Globus pallidus (tissue), 1 donor: ENCODE results near the gene RASA4B.
"Not testable (repeated sequence)": the region's sequence is repeated elsewhere in the genome, so short reads cannot be mapped to it uniquely, and the experiment has no call there.

Source experiments
- DNase-seq: peaks from one replicate; pipeline ENCODE4 v3.0.0-alpha.2; 2015; ENCODE audit warnings: low spot score

RASA4B gene

DNA sequence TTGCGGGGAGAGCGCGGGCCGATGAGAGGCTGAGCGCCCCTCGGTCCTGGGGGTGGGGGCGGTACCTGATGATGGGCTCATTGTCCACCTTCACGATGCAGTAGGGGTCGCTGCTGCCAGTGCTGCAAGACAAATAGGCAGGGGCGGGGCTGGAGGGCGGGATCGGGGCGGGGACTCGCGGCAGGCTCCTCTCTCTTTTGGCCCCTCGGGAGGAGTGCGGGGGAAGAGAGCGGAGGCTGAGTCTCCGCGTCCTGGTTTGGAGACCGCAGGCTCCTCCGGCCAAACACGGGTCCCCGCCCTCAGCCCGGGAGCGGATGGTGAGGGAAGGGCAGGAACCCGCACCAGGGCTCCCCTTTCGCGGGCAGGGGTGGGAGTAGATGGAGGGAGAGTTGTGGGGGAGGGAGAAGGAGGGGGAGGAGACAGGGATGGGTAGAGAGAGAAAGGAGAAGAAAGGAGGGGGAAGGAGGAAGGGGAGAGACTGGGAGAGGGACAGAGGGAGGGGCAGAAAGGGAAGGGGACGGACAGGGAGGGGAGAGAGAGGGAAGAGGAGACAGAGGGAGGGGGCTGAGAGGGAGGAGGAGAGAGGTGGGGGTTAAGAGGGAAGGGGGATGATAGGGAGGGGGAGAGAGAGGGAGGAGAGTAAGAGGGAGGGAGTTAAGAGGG, 5.6 kb downstream of the RASA4B start:
- DNase-seq = not testable (repeated sequence)

DNA sequence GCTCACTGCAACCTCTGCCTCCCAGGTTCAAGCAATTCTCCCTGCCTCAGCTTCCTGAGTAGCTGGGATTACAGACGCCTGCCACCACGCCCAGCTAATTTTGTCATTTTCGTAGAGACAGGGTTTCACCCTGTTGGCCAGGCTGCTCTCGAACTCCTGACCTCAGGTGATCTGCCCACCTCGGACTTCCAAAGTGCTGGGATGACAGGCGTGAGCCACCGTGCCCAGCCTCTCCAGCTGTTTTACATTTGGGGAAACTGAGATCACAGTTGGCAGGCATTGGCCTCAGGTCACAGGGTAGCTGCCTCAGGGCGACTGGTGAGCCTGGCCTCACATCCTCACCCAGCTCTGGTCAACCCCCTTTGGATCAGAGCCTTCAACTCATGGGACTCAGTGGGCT, 7.0 kb downstream of the RASA4B start:
- DNase-seq = not testable (repeated sequence)

DNA sequence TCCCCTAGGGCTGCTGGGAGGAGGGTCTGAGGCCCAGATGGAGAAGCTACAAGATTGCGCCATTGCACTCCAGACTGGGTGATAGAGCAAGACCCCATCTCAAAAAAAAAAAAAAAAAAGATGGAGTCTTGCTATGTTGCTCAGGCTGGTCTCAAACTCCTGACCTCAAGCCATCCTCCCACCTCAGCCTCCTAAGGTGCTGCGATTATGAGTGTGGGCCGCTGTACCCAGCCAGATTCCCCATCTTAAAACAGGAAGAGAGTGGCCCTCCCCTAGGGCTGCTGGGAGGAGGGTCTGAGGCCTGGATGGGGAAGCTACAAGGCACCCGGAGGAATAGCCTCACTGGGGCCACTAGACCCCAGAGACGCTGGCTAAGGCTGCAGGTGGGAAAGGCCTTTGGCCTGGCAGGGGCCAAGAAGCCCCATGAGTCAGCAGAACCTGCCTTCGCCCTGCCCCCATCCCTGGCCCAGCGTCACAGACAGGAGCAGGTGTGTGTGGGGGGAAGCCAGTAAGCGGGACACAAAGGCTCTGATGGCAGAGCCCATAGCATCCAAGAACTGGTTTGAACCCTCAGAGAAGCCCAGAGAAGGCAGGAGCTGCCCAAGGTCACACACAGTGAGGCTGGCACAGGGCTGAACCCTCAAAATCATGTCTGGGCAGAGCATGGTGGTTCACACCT, 10.0 kb downstream of the RASA4B start:
- not testable (repeated sequence) for DNase-seq

DNA sequence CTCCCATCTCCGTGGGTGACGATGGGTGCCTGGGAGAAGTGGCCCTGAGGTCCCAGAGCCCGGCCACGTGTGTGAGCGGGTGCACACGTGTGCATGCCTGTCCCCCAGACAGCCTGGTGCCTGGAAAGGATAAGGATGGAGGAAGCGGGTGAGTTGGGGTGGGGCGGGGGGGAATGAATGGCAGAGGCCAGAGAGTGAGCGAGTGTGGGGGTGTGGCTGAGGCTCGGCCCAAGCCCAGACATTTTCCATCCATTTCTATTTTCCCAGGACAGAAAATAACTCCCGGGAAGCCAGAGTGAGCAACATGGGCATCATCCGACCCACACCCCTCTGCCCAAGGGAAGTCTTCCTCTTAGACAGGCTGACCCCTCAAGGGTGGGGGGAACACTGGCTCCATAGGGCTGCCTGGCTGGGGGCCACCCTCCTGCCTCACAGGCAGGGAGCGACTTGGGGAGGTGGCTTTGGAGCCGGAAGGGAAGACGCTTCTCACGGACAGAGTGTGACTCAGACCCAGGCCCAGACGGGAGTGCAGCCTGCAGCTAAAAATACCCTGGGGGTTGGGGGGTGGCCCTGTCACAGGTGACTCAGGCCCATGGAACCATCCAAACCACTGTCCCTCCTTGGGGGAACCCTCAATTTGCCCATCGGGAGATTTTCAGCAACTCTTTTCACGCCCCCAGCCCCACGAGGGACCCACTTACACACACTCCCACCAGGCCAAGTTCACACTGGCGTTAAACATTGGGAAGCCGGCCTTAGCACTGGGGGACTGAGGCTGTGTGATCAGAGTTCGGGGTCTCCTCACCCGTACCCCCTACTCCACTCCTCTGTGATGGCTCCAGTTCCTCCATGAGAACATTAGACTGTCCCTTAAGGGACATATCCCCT, 12.0 kb downstream of the RASA4B start:
- DNase-seq = not testable (repeated sequence)

DNA sequence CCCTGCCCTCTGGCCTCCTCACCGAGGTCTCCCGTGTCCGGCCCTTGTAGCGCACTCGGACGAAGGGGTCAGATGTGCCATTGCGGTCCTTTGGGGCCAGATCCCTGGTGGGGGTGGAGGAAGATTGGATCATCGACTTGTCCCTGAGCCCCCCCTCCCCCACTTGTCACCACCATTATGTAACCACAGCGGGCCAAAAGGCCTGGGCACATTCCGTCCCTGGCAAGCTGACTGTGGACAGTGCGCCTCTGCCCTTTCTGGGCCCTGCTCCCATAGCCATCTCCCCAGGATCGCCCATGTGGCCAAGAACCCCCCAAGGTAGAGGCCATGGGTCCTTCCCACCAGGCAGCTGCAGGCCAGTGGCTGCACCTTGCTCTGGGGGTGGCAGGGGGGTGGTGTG, 14.4 kb downstream of the RASA4B start:
- DNase-seq = not testable (repeated sequence)

DNA sequence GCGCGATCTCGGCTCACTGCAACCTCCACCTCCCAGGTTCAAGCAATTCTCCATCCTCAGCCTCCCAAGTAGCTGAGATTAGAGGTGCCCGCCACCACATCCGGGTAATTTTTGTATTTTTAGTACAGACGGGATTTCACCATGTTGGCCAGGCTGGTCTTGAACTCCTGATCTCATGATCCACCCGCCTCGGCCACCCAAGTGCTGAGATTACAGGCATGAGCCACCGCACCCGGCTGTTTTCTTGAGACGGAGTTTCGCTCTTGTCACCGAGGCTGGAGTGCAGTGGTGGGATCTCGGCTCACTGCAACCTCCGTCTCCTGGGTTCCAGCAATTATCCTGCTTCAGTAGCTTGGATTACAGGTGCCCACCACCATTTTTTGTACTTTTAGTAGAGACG, 19.3 kb downstream of the RASA4B start:
- DNase-seq = not testable (repeated sequence)

DNA sequence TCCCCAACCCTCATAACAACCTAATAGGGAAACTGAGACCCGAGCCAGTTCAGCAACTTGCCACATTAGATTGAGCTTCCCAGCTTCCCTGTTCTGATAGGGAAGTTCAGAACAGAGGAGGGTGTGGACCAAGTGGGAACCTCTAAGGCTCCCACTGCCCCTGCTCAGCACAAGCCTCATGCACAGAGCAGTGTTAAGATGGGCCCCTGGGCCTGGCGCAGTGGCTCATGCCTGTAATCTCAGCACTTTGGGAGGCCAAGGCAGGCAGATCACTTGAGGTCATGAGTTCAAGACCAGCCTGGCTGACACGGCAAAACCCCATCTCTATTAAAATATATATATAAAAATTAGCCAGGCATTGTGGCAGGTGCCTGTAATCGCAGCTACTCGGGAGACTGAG, 20.3 kb downstream of the RASA4B start:
- not testable (repeated sequence) for DNase-seq

DNA sequence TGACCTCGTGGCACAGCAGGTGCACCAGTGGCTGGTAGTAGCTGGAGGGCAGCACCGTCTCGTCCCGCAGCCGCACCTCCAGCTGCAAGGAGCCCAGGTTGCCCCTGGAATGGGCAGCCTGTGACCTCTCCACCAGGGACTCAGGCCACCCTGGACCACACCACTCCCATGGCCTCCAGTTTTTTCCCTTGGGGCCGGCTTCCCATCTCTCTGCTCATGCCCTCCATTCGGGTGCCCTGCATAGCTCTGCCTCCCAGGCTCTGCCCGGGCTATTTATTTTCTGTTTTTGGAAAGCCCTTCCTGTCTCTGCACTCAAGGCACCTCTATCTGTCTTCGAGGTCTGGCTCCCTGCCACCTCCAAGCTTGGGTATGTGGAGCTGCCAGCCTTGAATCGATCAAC, 20.7 kb downstream of the RASA4B start:
- not testable (repeated sequence) for DNase-seq

DNA sequence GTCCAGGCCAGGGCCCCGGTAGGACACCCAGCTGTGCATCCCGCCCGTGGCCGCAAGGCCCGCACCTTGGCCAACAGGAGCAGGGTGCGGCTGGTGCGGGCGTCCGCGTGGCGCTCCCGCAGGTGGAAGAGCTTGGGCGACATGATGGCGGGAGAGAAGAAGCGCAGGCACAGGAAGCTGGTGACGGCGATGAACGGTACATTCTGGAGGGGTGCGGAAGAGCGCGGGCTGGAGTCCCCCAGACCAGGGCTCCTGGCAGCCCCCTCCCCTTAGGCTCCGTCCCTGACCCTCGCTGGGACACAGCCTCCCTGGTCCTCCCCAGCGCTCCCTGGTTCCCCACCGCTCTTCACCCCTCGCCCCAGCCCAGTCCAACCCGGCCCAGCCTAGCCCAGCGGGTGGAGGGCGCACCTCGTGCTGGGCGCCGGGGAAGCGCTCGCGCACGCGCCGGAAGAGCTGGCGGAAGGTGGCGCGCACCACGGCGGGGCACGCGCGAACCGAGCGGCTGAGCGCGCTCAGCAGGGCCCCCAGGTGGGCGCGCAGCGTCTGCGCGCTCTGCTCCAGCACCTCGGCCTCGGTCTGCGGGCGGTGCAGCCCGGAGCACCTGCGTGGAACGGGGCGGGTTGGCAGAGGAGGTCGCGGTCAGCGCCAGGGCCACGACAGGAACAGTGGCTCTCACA, 23.0 kb downstream of the RASA4B start:
- not testable (repeated sequence) for DNase-seq

DNA sequence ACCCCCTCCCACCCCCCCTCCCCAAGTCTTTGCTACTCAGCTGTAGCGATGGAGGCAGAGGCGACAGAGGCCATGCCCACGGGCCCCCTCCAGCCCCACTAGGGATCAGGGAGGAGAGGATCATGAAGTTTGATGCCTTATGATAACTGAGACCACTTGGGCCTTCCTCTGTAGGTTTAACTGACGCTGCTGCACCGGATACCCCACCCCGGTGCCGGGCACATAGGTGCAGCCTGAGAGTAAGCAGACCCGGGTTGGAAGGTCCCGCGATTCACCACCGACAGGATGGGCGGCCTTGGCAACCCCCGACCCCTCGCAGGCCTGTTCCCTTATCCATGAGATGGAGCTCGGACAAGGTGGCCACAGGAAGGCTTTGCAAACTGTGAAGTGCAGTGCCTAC, 23.6 kb downstream of the RASA4B start:
- DNase-seq = not testable (repeated sequence)

DNA sequence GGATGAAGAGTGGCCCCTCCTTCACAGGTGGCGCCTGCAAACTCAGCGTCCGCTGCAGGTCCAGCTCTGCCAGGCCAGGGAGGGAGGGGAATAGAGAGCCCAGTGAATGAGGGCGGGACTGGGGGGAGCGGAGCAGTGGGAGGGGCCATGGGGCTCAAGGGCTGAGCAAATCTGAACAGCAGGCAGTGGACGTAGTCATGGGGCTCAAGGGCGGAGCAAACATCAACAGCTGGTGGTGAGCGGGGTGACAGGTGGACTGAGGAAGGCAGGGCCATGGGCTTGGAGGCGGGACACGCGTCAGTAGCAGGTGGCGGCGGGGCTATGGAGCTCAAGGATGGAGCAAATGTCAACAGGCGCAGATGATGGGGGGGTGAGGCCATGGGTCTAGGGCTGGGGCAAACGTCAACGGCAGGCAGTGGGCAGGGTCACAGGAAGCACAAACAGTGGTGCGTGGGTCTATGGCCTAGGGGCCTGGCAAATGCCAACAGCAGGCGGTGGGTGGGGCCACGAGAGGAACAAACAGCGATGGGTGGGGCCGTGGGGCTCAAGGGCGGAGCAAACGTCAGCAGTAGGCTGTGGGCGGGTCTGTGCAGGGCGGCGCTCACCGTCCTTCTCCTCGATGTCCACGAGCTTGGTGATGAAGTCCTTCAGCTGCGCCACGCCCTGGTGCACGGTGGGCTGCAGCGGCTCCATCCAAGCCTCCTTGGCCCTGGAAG, 24.2 kb downstream of the RASA4B start:
- not testable (repeated sequence) for DNase-seq

DNA sequence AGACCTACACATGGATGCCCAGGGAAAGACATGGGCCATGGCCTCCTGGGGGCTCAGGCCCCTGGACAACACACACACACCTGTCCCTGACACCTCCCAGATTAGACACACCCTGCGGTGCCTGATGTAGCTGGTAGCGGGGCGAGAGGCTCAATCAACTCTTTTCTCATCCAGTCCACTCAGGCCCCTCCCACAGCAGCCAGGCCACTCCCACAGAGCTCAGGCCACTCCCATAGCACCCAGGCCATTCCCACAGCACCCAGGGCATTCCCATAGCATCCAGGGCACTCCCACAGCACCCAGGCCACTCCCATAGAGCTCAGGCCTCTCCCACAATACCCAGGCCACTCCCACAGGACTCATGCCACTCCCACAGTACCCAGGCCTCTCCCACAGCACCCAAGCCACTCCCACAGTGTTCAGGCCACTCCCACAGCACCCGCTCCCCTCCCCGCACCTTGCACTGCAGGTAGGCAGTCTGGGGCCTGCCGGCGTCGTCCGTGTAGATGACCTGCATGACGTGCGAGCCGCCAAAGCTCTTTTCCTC, 27.0 kb downstream of the RASA4B start:
- DNase-seq = not testable (repeated sequence)

DNA sequence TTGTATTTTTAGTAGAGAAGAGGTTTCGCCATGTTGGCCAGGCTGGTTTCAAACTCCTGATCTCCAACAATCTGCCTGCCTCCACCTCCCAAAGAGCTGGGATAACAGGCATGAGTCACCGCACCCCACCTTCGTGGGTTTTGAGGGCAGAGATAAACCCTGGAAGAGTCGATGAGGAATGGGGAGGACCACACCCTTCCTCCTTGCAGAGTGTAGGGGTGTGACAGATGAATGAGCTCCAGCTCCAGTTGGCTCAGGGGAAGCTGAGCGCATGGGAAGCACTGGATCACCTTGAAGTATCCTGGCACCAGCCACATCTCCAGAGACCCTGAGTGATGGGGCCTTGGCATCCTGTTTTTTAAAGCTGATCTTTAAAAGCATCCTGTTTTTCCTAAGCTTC, 33.3 kb downstream of the RASA4B start:
- not testable (repeated sequence) for DNase-seq

DNA sequence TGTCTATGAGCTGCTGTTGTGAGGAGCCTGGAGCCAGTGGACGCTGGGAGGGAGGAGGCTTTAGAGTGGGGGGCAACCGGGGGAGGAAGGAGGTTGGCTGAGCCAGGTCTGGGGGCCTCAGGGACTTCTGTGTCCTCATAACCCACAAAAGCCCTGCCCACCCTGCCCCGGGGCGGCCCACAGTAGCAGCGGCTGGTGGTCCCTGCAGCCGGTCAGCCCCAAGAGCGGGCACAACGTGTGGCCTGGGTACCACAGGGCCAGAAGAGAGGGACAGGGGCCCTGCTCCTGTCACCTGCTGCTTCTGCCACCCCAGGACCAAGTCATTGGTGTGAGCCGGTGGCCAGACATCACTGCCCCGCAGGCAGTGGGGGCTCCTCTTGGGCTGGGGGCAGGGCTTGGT, 35.6 kb downstream of the RASA4B start:
- not testable (repeated sequence) for DNase-seq

DNA sequence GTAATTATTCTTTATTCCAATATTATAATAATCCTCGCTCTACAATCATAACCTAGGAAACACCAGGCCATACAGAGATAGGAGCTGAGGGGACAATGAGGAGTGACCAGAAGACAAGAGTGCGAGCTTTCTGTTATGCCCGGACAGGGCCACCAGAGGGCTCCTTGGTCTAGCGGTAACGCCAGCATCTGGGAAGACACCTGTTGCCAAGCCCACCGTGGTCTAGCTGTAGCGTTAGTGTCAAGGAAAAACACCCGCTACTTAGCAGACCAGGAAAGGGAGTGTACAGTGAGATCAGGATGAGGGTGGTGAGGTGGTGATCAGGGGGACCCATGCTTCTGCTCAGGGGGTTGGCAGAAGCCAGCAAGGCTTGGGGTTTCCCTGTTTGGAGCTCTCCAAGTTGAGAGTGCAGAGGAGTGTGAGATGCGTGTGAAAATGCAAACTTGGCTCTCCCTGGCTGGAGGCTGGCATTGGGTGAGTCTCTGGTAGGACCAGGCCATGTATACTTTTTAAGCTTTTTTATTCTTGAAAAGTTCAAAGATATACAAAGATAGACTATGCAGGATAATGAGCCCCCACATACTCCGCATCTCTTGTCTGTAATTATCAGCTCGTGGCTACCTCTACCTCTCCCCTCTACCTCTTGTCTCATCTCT, 37.5 kb downstream of the RASA4B start:
- not testable (repeated sequence) for DNase-seq

DNA sequence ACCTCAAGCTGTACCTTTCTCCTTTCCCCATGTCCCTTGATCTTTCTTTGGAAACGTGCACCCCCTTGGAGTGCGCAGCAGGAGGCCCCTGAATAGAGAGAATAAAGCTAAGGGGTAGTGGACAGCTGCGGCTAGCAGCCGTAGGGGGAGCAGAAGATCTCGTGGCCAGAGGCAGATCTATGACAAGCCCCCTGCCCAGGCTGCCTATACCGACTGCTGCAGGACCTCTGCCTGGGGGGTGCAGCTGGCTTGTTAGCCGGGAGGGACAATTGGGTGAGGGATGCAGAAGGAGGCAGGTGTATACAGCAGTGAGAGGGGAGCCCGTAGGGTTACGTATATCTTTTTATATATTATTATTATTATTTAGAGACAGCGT, 38.4 kb downstream of the RASA4B start:
- not testable (repeated sequence) for DNase-seq

DNA sequence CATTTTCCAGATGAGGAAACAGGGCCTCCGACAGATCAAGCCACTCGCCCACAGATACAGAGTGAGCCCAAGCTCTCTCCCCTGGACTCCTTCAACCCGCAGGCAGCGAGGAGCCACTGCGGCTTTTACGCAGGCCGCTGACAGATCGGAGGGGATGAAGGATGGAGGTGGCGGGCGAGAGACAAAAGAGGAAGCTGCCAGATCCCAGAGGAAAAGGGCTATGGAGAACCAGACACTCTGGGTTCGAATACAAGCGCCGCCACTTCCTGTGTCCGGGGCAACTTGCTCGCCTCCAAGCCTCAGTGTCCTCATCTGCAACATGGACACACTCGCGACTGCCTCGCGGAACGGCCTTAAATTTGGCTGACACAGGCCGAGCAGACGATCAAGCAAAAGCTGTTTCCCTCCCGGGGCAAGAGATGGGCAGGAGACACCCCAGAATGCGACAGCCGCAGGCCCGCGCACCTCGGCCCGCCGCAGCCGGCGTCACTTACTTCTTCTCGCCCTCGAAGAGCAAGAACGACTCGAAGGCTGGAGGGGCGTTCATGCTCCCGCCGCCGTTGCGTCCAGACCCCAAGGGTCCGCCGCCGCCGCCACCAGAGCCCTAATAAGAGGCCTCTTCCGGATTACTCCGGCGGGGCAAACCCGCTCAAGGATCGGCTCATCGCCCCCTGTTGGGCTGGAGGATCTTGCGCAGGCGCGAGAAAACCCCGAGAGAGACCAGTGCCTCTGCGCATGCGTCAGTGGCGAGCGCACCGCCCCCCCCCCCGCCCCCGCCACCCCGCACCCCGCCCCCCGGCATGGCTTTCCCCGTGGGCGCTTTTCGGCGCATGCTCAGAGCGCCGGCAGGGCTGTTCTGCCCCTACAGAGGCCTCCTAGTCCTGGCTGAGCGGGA, 39.0 kb downstream of the RASA4B start, which contains the start of gene POLR2J:
POLR2J (minus strand) TSS at position 609 of the 895 bp plus-strand sequence; CDS start at position 547, 62 bp downstream.
- DNase-seq = not testable (repeated sequence)

DNA sequence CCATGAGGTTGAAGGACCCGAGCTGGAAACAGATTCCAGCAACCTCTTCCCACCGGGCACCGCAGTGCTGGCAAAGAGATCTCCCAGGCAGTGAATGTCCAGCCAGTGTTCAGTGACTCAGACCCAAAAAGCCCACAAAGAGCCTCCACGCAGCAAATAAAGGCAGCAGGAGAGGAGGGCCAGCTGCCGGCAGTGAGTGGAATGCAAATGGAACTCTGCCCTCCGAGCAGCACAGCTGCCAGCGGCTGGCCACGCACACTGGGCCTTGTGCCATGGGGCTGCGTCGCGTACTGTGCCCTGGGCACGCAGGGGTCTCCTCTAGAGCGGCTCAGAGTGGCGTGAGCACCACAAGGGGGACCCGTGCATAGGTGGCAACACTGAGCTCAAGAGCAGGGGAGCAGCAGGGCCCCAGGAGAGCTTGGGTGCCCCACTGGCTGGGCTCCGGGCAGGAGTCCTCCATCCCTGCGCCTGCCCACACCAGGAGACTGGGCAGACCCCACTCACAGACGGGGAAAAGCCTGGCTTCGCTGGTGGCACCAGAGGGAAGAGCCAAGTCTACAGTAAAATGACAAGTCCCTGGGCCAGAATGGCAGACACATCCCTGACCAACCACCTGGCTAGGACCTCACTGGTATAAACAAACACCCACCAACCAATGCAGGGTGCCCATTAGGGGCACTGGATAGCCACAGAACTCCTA, 42.7 kb downstream of the RASA4B start:
- not testable (repeated sequence) for DNase-seq

DNA sequence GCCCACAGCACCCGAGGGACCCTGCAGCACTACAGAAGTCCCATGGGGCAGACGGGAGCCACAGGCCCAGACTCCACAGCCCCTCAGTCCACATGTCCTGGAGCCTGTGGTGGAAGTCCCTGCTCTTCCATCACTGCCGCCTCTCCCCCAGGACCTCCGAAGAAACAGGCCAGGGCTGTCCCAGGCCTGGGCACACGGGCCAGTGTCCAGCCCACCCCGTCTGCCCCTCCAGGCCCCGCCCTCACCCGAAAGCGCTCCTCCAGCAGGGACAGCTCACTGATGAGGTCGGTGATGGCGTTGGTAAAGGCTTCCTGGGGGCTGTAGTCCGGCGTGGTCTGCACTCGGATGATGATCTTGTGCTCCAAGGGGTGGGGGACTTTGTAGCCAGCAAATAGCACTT, 43.5 kb downstream of the RASA4B start:
- not testable (repeated sequence) for DNase-seq
